Upper lobe of left lung (tissue), 4 donors: ENCODE data around the gene HS3ST5.

ENCODE experiments used
- CTCF ChIP-seq, 6 experiments: fragments of 450-650 bp in 4 of 6; fragments of 200-600 bp in 2 of 6; sonication (generic) in 2 of 6; IDR thresholded peaks; one replicate each; pipeline ENCODE4 v1.5.1; 2016 to 2019; ENCODE audit warnings: antibody characterized with exemption in 6 of 6
- POLR2A ChIP-seq, 4 donors: fragments of 450-650 bp; IDR thresholded peaks; one replicate each; pipeline ENCODE4 v1.5.1; 2016 to 2017; ENCODE audit warnings: antibody characterized with exemption in 4 of 4, mild to moderate bottlenecking in 2 of 4
- POLR2AphosphoS5 ChIP-seq, 2 donors: sonication (generic); formaldehyde crosslinking; IDR thresholded peaks; one replicate each; pipeline ENCODE4 v1.5.1; 2017; ENCODE audit warnings: antibody characterized with exemption in 2 of 2

- TF ChIP-seq CTCF (IDR thresholded peaks at IDR 0.05) (no peak), POLR2AphosphoS5 (IDR thresholded peaks at IDR 0.05) (no peak), POLR2A (IDR thresholded peaks at IDR 0.05) (no peak)
Measured at GRCh38 chr6:114319749-114320148, 23.1 kb downstream of the HS3ST5 start.
